ENCODE results near the gene ANK2. TPM values are rescaled to one million over a fixed set of nuclear protein-coding genes. Genes with fewer than 3 reads are reported as not detected.

Gene ANK2
- total RNA-seq, 1 donor from 2014 or later, result 11.1 TPM

- no peak for TF ChIP-seq CTCF (IDR thresholded peaks at IDR 0.05; ENCODE audit: unreplicated experiment)
- H3K36me3 Mint-ChIP-seq (ENCODE audit: insufficient read depth), result no peaks in the 10 kb centered on the region
- H3K4me3 Mint-ChIP-seq (ENCODE audit: low read depth), result no peak overlapping the region
- peaks cover 16% of the 10 kb centered on the region for H3K4me1 Mint-ChIP-seq (ENCODE audit: low read depth)
- H3K27ac Mint-ChIP-seq, result no peak overlapping the region
- no peaks in the 10 kb centered on the region for H3K9me3 Mint-ChIP-seq (ENCODE audit: low read depth)
- H3K27me3 Mint-ChIP-seq, result peaks cover 29% of the 10 kb centered on the region
- DNase-seq (ENCODE audit: low spot score, unreplicated experiment), result no peak
Observed at GRCh38 chr4:113170115-113170804, 120.8 kb downstream of the ANK2 start.

- Mint-ChIP-seq H3K4me3 (ENCODE audit: low read depth) (no peak overlapping the region), H3K36me3 (ENCODE audit: insufficient read depth) (no peaks in the 10 kb centered on the region), H3K27me3 (peaks cover 34% of the 10 kb centered on the region), H3K4me1 (ENCODE audit: low read depth) (peaks cover 16% of the 10 kb centered on the region), H3K9me3 (ENCODE audit: low read depth) (no peaks in the 10 kb centered on the region), H3K27ac (no peak overlapping the region)
- TF ChIP-seq CTCF (IDR thresholded peaks at IDR 0.05; ENCODE audit: unreplicated experiment), result no peak
- no peak for DNase-seq (ENCODE audit: low spot score, unreplicated experiment)
Observed at GRCh38 chr4:113170805-113171468, 121.5 kb downstream of the ANK2 start.

- peaks cover 16% of the 10 kb centered on the region for H3K4me1 Mint-ChIP-seq (ENCODE audit: low read depth)
- H3K27ac Mint-ChIP-seq, result no peak overlapping the region
- H3K4me3 Mint-ChIP-seq (ENCODE audit: low read depth), result no peak overlapping the region
- H3K9me3 Mint-ChIP-seq (ENCODE audit: low read depth), result no peaks in the 10 kb centered on the region
- no peak for DNase-seq (ENCODE audit: low spot score, unreplicated experiment)
- peaks cover 35% of the 10 kb centered on the region for H3K27me3 Mint-ChIP-seq
- no peak for TF ChIP-seq CTCF (IDR thresholded peaks at IDR 0.05; ENCODE audit: unreplicated experiment)
- H3K36me3 Mint-ChIP-seq (ENCODE audit: insufficient read depth), result no peaks in the 10 kb centered on the region
Observed at GRCh38 chr4:113173126-113173792, 123.8 kb downstream of the ANK2 start.

GRCh38 chr4:113173793-113174264 lies 124.4 kb downstream of the ANK2 start:
- H3K9me3 Mint-ChIP-seq (ENCODE audit: low read depth), result no peaks in the 10 kb centered on the region
- DNase-seq (ENCODE audit: low spot score, unreplicated experiment), result no peak
- H3K4me1 Mint-ChIP-seq (ENCODE audit: low read depth), result peaks cover 15% of the 10 kb centered on the region
- TF ChIP-seq CTCF (IDR thresholded peaks at IDR 0.05; ENCODE audit: unreplicated experiment), result no peak
- no peak overlapping the region for H3K4me3 Mint-ChIP-seq (ENCODE audit: low read depth)
- H3K27me3 Mint-ChIP-seq, result peaks cover 35% of the 10 kb centered on the region
- H3K27ac Mint-ChIP-seq, result no peak overlapping the region
- H3K36me3 Mint-ChIP-seq (ENCODE audit: insufficient read depth), result no peaks in the 10 kb centered on the region

- H3K27me3 Mint-ChIP-seq, result peaks cover 11% of the 10 kb centered on the region
- no peaks in the 10 kb centered on the region for H3K9me3 Mint-ChIP-seq (ENCODE audit: low read depth)
- no peak for TF ChIP-seq CTCF (IDR thresholded peaks at IDR 0.05; ENCODE audit: unreplicated experiment)
- H3K27ac Mint-ChIP-seq, result no peak overlapping the region
- H3K36me3 Mint-ChIP-seq (ENCODE audit: insufficient read depth), result no peaks in the 10 kb centered on the region
- peaks cover 1% of the 10 kb centered on the region for H3K4me1 Mint-ChIP-seq (ENCODE audit: low read depth)
- DNase-seq (ENCODE audit: low spot score, unreplicated experiment), result no peak
- no peak overlapping the region for H3K4me3 Mint-ChIP-seq (ENCODE audit: low read depth)
Observed at GRCh38 chr4:113179091-113179490, 129.6 kb downstream of the ANK2 start.
